ENCODE results near the gene EFCC1. TPM values are rescaled to one million over a fixed set of nuclear protein-coding genes. Genes with fewer than 3 reads are reported as not detected.

The EFCC1 gene
- polyA plus RNA-seq, 1 donor, result 1.6 TPM

DNA sequence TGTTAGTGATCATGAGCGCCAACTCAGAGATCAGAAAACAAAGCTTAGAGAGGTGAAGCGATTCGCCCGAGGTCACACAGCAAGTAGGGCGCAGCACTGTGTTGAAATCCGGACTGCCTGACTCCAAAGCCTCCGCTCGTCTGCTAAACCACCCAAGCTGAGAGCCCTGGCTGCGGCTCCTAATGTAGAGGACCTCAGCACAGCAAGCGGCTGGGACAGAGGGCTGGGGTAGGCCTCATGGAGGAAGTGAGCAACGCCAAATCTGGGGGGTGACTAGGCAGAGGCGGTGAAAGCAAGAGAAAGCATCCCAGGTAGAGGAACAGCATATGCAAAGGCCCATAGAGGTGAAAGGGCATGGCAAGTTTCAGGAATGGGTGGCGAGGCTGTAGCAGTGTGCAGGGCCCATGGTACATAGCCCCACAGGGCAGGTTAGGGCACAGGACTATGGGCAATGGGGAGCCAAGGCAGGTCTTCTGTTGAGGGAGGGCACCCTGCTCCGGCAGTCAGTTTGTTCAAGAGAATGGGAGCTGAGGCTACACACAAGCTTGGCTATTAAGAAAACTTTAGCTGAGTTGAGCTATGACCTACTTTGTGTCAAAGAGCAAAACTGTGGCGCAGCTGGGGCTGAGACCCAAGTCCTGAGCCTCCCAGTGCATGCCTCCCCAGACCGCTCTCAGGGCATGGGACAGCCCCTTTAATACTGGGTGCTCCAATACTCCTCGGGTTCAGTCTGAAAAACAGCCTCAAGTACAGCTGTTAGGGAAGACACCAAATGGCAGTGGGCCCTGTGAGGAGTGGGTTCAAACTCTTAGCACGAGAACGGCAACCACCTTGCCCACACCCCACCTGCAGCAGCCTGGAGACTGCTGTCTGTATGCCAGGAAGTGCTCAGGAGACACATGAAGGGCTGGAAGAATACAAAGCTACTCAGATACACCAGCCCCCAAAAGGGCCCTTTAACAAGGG is 6.2 kb upstream of the EFCC1 start:
- no peak for DNase-seq (ENCODE audit: low read depth)

GRCh38 chr3:128995737-128996136 is 5.4 kb upstream of the EFCC1 start:
- no peak for DNase-seq (ENCODE audit: low read depth)

DNA sequence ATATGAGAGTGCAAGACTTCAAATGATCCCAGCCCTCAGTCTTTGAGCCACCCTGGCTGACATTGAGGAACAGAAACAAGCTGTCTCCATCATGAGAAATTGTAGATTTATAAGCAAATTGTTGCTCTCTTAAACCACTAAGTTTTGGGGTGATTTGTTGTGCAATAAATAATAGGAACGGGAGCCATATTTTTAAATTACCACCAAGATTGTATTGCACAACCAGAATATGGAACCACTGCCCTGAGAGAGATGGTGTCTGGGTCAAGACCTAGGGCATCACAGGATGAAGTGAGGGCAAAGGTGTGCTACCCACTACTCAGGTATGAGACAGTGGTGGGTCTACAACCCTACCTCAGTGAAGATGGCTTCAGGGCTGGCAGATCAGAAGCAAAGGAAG is 4.9 kb upstream of the EFCC1 start:
- DNase-seq (ENCODE audit: low read depth), result no peak

DNA sequence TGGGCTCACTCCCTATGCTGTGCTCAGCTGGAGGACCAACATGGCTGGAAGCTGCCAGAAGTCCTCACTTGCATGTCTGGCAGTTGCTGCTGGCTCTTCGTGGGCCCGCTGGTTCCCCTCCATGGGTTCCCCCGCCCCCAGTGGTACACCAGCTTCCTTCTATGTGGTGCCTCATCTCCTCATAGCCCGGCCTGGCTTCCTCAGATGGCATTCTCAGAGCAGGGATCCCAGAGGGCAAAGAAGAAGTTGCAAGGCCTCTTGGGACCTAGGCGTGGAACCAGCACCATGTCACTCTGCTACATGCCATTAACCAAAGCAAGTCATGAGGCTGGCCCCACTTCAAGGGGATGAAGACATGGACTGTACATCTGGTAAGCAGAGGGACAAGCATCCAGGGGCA is 4.4 kb upstream of the EFCC1 start:
- no peak for DNase-seq (ENCODE audit: low read depth)

DNA sequence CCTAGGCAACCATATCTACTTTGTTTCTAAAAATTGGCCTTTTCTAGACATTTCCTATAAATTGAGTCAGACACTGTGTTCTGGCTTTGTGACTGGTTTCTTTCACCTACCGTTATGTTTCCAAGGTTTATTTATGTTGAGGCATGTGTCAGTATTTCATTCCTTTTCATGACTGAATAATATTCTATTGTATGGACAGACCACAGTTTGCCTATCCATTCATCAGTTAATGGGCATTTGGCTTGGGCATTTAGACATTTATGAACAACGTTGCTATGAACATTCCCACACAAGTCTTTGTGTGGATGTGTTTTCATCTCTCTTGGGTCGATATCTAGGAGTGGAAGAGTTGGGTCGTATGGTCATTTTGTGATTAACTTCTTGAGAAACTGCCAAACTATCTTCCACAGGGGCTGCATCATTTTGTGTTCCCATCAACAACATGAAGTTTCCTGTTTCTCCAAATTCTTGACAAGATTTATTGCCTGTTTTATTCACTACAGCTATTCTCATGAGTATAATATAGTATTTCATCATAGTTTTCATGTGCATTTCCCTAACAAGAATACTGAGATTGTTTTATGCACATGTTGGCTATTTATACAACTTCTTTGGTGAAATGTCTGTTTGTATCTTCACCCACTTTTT is 3.5 kb upstream of the EFCC1 start:
- no peak for DNase-seq (ENCODE audit: low read depth)

- DNase-seq (ENCODE audit: low read depth), result no peak
Measured at GRCh38 chr3:128998561-128998960, 2.5 kb upstream of the EFCC1 start.

DNA sequence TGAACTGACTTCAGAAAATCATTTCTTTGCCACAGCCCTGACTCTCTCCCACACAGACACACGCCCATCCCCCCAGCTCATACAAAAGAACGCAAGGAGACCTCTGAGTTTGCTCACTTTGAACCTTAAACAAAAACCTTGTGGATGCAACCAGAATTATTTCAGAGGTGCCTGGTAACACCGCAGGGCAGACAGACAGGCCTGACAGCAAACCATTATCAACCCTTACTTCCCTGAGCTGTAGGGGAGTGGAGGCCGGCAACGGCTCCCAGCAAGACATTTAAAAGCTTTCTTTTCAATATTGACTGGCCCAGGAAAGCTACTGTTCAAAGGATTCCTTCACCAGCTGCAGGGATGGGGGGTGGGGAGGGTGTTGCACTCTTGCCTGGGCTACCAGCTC is 2.0 kb upstream of the EFCC1 start:
- no peak for DNase-seq (ENCODE audit: low read depth)

DNA sequence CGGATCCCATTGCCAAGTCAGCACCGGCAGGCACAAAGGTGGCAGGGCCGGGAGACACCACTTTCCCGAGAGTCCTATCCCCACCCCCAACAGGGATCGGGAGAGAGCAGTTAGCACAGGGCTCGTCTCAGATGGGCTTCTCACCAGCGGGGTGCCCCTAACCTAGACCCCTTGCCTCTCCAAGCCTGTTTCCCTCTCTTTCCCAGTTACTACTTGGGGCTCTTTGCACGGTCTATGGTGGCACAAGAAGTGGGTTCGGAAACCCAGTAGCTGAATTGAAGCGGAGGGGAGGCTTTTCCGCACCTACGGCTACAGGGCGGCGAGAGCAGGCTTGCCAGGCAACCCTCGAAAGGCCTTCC is 383 bp upstream of the EFCC1 start:
- DNase-seq (ENCODE audit: low read depth), result no peak

DNA sequence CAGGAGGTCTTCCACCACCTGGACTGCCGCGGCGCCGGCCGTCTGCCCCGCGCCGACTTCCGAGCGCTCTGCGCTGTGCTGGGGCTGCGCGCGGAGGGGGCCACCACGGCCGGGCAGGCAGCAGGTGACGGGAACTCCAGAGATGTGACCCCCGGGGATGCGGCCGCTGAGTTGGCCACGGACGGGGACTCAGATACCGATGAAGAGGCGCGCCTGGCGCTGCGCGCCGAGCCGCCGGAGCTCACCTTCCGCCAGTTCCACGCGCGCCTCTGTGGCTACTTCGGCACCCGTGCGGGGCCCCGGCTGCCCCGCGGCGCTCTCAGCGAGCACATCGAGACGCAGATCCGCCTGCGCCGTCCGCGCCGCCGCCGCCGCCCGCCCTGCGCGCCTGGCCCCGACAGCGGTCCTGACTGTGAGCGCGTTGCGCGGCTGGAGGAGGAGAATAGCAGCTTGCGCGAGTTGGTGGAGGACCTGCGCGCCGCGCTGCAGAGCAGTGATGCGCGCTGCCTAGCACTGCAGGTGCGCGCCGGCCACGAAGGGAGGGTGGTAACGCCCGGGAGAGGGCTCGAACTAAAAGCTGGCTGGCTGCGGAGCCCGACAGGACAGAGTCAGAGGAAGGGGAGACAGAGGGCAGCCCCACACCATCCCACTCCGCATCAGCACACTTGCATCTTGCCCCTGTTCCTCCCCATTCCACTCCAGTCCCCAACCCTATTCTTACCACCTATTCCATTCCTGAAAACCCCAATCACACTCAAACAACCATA is 885 bp downstream of the EFCC1 start:
- DNase-seq (ENCODE audit: low read depth), result no peak

GRCh38 chr3:129002573-129003569 is 1.8 kb downstream of the EFCC1 start:
- DNase-seq (ENCODE audit: low read depth), result no peak

DNA sequence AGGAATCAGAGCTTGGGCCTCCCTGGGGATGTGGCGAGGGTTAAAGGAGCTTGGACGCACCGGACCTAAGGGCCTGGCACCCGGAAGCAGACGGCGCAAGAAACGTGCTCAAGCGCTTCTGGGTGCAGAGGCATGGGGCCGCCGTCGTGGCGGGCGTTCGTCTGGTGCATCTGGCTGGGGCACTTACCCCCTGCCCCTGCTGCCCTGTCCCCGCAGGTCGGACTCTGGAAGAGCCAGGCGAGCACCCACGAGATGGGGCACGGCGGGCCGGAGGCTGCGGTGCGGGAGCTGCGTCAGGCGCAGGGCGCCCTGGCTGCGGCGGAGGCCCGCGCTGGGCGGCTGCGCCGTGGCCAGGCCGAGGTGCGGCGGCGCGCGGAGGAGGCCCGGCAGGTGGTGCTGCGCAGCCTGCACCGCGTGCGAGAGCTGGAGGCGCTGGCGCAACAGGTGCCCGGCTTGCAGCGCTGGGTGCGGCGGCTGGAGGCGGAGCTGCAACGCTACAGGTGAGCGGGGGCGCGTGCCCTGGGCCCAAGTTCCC is 2.5 kb downstream of the EFCC1 start:
- no peak for DNase-seq (ENCODE audit: low read depth)

DNA sequence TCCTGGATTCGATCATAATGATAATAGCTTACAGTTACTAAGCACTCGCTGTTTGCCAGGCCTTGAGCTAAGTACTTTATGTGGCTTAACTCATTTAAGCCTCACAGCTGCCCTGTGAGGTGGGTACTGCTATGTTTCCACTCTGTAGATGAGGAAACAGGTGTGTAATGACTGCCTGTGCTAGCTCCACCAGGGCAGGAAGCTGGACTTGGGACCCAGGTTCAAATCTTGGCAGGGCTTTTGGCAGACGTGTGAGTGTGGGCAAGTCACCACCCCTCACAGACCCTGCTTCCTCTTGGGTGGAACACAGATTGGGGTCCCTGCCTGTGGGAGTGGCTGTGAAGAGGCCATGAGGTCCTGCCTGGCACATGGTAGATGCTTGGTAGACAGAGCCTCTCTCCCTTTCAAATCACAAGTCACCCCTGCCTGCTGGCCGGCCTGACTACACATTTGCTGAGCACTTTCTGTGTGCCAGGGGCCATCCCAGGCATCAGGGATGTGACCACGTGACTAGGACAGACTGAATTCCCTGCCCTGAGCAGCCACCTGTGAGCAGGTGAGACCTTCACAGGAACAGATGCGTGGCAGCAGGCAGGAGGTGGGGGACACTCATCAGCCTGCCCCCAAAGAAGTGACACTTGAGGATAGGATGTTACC is 3.7 kb downstream of the EFCC1 start:
- DNase-seq (ENCODE audit: low read depth), result no peak

DNA sequence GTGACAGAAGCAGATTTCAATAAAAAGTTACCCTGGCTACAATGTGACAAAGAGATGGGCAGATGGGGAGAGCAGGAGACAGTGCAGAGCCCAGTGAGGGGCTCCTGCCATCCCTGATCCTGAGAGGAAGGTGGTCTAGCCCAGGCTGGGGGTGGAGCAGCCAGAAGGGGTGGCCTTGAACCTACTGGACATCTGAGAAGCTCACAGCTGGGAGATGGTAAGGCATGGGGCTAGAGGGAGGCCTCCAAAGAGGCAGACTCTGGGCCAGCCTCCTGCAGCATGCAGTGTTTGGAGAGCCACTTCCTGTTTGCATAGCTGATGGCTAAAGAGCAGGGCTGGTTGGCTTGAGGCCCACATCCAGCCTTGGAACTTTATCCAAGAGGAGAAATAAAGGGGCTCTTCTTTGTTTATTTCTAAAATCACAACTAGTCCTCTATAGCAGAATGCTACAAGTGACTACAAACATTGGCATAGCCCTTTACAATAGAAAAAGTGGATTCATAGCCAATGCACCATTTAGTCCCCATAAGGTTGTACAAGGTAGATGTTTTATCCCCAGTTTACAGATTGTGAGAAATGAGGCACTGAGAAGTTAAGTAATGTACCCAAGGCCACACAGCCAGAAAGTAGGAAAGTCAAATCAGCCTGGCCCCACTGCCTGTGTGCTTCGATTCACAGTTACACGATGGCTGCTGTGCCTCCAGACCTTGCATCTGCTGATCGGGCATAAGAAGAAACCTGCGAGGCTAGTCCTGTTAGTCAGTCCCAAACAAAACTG is 4.6 kb downstream of the EFCC1 start:
- DNase-seq (ENCODE audit: low read depth), result no peak

- no peak for DNase-seq (ENCODE audit: low read depth)
Measured at GRCh38 chr3:129006864-129007263, 5.8 kb downstream of the EFCC1 start.

DNA sequence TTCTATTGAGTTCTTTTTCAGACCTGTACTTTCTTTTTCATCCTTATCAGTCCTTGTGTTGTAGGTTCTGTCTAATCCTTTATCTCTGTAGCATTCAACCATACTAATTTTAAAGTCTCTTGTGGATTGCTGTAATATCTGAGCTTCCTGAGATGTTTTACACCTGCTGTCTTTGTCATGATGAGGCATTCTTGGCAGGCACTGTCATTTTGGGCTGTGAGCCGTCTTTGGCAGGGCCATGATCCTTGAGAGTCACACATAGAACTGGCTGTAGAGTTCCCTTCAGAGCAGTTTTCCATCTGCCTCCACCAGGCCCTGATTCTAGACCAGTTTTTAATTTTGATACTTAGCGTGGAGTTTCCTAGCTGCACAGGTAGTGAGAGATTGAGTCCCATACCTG is 6.7 kb downstream of the EFCC1 start:
- DNase-seq (ENCODE audit: low read depth), result no peak

GRCh38 chr3:129009266-129009665 is 8.2 kb downstream of the EFCC1 start:
- DNase-seq (ENCODE audit: low read depth), result no peak

GRCh38 chr3:129010310-129010956 is 9.3 kb downstream of the EFCC1 start:
- no peak for DNase-seq (ENCODE audit: low read depth)

GRCh38 chr3:129013491-129013891 is 12.4 kb downstream of the EFCC1 start:
- no peak for DNase-seq (ENCODE audit: low read depth)

- DNase-seq (ENCODE audit: low read depth), result no peak
Measured at GRCh38 chr3:129014148-129014547, 13.0 kb downstream of the EFCC1 start.

All from forelimb muscle (tissue), 1 donor.